Embryonic facial prominence (tissue), 1 donor: Measurements from ENCODE around the gene SLC35A5.
A peak's percentile ranks its signal among the peaks of the same experiment; 100 is the strongest.
"Not testable (repeated sequence)": the region's sequence is repeated elsewhere in the genome, so short reads cannot be mapped to it uniquely, and the experiment has no call there.

ENCODE experiments used
- DNase-seq: peaks from one replicate; pipeline ENCODE4 v3.0.0-alpha.2; 2016; ENCODE audit errors: extremely low spot score

SLC35A5 gene, protein sequence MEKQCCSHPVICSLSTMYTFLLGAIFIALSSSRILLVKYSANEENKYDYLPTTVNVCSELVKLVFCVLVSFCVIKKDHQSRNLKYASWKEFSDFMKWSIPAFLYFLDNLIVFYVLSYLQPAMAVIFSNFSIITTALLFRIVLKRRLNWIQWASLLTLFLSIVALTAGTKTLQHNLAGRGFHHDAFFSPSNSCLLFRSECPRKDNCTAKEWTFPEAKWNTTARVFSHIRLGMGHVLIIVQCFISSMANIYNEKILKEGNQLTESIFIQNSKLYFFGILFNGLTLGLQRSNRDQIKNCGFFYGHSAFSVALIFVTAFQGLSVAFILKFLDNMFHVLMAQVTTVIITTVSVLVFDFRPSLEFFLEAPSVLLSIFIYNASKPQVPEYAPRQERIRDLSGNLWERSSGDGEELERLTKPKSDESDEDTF

DNA sequence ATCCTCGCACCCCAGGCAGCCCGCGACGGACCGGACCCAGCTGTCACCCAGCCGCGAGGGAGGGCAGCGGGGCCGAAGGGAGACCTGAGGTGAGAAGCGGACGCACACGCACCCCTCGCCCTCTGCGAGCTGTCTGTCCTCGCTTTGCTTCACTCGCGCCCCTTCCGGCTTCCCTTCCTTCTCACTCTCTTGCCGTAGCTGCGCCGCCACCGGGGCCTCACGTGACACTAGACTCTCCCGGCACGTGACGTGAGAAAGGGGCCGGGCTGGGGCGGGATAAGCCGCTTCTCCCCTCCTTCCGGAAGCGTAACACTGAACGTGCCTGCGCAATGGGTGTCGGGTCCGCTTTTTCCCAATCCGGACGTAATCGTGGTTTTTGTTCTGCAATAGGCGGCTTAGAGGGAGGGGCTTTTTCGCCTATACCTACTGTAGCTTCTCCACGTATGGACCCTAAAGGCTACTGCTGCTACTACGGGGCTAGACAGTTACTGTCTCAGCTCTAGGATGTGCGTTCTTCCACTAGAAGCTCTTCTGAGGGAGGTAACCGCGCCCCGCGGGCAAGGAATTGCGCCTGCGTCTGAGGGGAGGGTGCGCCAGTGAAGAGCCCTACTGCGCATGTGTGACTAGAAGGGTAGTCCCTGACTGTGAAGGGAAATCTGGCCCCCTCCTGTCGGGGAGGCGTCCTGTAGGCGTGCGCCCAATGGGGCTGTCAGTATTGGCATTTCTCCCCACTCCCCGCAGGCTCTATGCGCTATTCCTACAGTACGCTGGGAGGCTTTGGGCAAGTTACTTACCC is at the start of gene SLC35A5, which contains the start of gene ATG3:
TSS of gene SLC35A5 (plus strand) at position 312 of the 796 bp plus-strand sequence. CDS start 1,359 bp downstream, outside the sequence.
TSS of gene ATG3 (minus strand) at position 229 of the 796 bp plus-strand sequence. CDS start 434 bp downstream, outside the sequence.
- DNase-seq, result peak; percentile 98

DNA sequence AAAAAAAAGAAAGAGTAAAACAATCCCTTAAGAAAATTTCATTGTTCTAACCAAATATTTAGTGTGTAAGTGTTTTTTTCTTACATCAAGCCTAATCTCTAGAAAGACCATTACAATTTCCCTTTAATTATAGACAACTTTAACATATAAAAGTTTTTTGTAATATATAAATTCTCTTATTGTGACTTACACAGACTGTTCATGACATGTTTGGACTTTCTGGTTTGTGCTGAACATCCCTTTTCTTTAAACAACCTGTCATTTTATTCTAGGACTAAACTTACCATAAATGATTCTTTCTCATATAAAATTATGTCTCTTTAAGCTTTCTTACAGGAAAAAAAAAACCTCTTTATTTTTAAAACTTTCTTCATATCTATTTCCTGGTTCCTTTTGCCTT is 49.5 kb upstream of the SLC35A5 start:
- no peak for DNase-seq

DNA sequence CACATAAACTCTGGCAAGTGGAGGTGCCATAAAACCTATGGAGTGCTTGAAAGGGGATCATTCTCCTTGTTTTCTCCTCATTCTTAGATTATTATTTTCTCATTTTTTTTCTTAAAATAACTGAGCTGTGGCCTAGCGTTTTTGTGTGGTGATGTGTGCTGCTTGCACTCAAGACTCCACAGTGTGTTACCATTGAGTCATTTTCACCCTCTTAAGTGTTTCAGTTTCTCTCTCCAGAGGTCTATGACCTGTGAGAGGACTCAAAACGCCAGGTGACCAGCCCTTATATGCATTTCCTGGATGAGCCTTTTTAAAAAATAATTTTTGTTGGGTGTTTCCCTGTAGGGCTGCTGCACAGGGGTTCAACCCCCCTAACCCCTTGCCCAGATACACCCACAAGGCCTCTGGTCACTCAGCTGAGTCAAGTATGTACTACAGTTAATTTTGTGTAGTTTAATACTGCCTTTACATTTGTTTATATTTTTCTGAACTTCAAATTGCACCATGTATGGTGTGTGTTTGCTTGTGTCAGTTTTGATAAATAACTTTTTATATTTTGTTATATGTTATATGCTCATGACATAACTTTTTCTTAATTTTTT is 47.2 kb upstream of the SLC35A5 start:
- DNase-seq, result no peak

DNA sequence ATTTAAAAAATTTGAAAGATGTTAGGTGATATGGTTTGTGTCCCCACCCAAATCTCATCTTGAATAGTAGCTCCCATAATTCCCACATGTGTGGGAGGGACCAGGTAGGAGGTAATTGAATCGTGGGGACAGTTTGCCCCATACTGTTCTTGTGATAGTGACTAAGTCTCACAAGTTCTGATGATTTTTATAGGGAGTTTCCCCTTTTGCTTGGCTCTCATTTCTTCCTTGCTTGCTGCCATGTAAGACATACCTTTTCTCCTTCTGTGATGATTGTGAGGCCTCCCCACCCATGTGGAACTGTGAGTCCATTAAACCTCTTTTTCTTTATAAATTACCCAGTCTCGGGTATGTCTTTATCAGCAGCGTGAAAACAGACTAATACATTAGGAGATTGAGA is 42.9 kb upstream of the SLC35A5 start:
- not testable (repeated sequence) for DNase-seq

DNA sequence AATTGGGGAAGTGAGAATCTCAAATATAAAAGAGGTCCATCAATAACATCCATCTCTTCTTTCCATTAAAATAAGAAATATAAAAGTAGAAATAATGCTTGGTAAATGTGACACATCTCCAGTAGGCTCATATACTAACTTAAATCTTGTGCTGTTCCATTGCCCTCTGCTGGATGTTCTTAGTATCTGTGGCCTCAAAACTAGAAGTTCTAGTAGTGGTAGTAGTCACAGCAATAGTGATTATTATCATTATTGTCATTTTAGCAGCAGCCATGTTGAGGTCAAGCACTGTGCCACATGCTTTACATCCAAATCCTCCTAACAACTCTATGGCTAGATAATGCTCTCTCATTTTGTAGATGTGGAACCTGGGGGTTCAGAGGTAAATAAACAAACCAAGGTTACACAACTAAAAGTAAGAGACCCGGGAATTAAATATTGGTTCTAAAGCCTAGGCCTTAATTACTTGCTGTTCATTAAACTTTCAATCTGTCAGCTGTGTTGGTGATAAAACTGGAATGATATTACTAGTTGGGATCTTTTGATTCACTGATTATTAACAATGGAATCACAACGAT is 42.3 kb upstream of the SLC35A5 start:
- peak; percentile 66 for DNase-seq

DNA sequence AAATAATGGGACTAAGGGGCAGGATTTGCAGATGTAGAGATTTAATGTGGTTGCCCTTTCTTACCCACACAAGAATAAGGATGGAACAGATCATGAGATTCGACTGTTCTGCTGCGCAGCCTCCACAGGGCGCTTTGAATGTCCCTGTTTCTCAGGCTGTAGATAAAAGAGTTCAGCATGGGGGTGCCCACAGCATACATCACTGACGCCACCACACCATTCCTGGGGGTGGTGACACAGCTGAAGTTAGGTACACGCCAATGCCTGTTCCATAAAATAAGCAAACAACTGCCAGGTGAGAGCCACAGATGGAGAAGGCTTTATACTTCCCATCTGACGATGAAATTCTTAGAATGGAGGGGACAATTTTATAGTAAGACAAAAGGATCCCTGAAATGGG is 37.7 kb upstream of the SLC35A5 start:
- not testable (repeated sequence) for DNase-seq

DNA sequence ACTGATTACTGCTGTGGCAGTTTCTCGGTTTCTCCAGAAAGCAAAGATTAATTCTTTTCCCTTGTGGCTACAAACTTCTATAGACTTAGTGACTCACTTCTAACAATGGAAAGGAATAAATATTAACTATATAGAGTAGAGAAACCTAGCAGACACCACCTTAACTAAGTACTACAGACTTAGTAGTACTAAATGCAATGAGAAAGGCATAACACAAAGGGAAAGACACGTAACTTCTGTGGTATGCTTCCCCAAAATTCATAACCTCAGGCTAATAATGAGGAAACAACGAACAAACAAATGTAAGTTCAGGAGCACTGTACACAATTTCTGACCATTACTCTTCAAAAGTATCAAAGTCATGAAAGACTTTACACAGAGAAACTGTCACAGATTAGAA is 31.3 kb upstream of the SLC35A5 start:
- no peak for DNase-seq

DNA sequence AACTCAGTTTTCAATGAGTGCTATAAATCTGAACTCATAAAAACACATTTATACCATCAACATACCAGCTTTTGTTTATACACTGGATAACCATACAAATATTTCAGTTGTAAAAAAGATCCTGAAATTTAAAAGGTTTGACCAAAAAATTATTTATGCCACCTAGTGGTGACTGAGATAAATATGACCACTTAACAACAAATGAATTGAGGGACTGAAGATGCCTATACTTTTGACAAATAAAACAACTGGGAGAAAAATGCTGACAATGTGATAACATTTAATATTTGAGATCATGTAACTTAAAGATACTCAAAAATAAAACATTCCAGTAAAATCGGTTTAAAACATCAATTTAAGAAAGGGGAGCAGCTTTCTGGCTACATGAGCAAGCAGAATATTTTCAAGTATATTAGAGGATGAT is 30.5 kb upstream of the SLC35A5 start:
- peak; percentile 12 for DNase-seq

DNA sequence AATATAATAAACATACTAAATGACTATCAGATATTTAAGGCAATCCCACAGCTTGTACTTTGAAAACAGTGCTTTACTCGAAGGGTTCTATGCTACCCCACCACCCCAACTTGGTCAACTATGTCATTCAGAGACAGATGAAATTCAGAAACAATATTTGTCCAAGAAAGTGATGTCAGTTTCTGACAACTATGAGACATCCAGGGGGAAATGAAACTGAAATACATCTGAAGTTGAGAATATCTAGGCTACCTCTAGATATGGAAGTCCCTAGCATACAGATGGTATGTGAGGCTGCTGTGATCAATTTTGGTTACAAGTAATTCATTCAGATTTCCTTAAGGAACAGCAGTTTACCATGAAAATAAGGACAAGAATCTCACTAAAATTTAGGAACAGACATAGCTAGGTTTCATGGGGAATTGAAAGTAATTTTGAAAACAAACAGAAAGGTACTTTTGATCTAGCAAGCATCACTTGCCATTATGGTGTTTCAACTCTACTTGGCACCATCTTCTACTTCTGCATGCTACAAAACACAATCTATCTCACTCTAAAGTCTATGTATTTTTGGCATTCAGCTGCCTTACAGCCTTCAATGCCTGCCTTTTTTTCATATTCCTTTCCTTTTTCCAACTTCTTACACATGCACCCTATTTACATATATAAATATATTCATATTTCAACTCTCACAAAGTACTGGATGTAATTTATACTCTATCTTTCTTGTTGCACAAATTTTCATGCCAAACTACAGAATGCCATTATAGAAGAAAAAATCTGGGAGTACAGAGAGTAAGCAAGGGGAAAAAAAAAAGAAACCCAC is 21.8 kb upstream of the SLC35A5 start:
- DNase-seq, result no peak

DNA sequence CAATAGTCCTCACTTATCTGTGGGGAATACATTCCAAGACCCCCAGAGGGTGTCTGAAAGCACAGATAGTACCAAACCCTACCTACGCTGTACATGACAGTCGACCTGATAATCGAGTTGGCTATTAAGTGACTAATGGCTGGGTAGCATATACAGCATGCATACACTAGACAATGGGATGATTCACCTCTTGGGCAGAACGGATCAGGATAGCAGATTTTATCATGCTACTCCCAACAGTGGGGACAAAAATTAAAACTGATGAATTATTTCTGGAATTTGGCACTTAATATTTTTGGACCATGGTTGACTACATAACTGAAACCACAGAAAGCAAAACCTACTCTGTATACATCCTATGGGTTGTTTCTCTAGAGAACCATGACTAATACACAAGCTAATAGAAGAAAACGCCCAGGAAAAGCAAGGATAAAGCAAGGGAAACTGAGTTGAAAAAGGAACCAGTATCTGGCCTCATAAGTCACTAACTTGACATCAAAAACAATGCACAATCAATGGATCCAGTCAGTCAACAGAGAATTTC is 15.6 kb upstream of the SLC35A5 start:
- DNase-seq, result no peak

DNA sequence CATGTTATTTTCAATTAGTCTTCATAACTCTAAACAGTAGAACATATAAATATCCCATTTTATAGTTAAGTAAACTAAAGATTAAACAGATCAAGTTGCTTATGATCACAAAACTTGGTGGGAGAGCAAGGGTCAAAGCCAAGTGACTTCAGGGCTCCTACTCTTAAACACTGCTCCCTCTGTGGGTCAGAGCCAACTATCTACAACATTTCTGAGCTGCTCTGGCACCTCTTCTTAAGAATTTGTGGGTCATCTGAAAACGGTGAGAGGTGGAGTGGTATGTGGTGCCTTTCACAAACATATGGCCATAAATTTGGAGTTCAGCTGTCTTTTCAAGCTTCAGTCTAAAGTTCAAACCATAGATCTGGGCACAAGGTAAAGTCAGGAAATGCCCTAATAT is 11.0 kb upstream of the SLC35A5 start:
- no peak for DNase-seq

DNA sequence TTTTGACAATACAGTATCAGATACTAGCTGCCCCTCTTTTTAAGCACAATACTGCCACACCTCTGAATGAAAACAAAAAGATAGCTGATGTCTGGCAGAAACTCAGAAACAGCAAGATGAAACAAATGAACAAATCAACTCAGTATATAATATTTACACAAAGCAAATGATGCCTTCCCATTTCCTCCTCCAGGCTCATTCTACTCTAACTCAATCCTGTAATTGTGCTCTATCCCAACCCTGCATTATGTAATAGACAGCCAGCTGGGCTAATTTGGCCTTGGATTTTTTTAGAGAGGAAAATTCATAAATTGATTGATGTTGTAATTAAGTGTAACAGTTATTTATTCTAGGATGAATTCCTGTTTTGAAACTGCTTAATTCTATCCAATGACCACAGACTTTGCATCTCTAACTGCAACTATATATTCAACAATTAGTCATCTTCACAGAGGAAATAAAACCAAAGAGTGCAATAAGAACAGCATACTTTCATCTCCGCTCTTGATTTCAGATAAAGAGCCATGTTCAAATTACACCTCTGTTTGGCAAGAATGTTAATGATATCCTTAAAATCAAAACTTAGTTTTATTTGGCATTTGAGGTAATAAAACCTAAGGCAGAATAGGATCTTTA is 6.2 kb upstream of the SLC35A5 start:
- DNase-seq, result no peak

DNA sequence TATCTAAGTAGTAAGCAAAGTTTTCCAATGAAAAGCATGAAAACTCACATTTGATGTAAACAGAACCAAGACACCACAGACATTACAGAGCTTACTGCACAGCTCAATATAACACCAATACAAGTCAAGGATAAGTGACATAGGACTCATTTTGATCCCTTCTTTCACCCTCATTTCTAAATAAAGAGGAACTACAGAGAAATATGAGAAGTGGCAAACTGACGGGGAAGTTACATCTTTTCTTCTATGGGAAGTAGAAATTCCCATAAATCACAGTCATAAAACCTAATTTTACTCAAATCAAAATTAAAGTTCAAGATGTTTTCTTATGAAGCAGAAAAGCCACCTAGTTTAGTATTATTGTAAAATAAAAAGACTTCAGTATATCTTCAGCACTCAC is 3.9 kb upstream of the SLC35A5 start:
- no peak for DNase-seq

DNA sequence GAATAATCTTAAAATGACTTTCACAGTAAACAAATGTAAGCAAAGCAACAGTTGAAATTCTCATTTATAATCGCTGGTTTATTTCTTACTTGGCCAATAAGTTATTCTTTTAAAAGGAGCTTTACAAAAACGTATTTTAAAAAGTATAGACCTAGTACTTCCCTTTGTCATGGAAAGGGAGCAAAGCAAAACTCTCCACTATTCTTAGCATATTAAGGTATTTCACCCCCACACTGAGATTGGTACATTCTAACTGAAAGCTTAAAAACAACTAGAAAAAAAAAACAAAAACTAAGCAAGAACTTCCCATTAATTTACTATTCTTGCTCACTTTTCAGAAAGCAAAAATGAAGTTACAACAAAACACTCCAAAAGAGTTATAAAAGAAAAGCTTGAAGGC is 1.5 kb upstream of the SLC35A5 start:
- DNase-seq, result no peak

DNA sequence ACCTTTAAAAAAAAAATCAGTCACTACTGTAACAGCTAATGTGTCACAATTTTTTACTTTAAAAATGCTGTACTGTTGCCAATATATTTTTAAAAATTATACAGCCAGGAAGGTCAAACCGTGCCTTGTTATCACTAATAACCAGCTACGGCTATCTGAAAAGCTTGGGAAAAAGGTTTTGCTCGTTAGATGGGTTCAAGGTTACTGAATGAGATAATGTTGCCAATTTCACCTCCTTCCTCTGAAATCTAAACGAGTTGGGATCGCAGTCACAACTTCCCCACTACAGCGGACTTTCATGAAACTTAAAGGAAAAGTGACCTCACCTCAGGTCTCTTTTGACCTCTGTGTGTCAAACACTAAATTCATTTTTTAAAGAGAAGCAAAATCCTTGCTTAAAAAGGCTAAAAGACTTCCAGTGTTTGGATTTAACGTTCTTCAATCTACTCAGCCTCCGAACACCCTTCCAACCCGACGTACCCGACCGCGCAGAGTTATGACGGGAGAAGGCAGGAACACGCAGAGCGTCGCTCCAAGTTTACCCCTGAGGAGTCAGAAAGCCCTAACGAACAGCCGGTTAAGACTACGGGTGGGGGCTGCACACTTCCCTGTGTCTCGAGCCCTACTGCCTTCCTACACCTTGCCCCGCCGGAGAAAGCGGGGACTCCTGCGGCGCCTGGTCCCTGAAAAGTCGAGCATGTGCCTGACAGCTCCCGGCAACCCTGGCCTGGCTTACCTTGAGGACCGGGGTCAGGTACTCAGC is 943 bp upstream of the SLC35A5 start:
- DNase-seq, result peak; percentile 66

DNA sequence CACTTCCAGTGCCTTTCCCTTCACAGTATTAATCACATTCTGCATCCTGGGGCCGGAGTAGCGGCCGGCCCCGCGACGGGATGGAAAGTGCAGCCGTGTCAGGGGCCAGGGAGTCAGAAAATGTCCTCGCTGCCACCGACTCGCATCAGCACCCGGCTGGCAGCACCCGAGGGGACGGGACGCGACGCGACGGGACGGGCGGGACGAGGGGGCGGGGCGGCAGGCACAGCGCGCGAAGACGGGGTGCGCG is 436 bp upstream of the SLC35A5 start:
- DNase-seq, result no peak

DNA sequence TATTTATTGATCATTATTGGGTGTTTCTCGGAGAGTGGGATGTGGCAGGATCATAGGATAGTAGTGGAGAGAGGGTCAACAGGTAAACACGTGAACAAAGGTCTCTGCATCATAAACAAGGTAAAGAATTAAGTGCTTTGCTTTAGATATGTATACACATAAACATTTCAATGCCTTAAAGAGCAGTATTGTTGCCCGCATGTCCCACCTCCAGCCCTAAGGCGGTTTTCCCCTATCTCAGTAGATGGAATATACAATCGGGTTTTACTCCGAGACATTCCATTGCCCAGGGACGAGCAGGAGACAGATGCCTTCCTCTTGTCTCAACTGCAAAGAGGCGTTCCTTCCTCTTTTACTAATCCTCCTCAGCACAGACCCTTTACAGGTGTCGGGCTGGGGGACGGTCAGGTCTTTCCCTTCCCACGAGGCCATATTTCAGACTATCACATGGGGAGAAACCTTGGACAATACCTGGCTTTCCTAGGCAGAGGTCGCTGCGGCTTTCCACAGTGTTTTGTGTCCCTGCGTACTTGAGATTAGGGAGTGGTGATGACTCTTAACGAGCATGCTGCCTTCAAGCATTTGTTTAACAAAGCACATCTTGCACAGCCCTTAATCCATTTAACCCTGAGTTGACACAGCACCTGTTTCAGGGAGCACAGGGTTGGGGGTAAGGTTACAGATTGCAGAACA is 2.5 kb downstream of the SLC35A5 start:
- not testable (repeated sequence) for DNase-seq

DNA sequence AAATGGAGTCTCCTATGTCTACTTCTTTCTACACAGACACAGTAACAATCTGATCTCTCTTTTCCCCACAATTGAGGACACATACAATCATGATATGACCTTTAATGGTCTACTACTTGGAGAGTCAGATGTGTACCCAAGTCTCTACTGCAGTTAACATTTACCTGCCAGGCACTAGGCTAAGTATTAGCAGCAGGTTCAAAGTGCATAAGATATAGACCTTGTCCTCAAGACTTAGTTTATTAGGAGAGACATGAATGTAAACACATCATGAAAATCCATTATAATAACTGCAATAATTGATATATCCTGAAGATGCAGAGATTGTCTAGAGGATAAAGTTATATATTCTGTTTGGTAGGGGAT is 3.1 kb downstream of the SLC35A5 start:
- DNase-seq, result no peak

DNA sequence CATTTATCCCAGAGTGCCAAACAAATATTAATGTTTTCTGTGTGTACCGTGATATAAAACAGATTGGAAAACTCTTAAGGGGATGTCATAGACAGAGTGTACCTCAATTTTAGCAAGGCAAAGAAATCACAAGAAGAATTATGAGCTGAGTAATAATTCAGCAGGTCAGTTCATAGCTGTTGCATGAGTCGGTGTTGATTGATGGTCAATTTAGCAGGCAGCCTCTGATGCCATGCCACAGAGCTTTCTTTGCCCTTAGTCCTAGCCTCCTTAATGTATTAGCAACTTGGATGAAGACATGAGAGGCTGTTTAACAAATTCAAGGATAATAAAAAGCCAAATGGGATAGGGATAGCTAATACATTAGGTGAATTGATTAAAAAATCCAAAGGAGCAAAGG is 6.8 kb downstream of the SLC35A5 start:
- no peak for DNase-seq
